HG02970 (cell line): ENCODE data around the gene TPSG1.
"Not testable (repeated sequence)": the region's sequence is repeated elsewhere in the genome, so short reads cannot be mapped to it uniquely, and the experiment has no call there.

Source experiments
- ATAC-seq: cut with Tn5 transposase; IDR thresholded peaks from one replicate; pipeline ENCODE4 v1.9.1; 2021; ENCODE audit warnings: mild to moderate bottlenecking, moderate library complexity, moderate number of reproducible peaks; ENCODE audit not compliant: unreplicated experiment, low FRiP score

TPSG1 gene

GRCh38 chr16:1257561-1258224, 32.6 kb upstream of the TPSG1 start:
- no peak for ATAC-seq

GRCh38 chr16:1256874-1257322, 31.8 kb upstream of the TPSG1 start:
- ATAC-seq: no peak

- not testable (repeated sequence) for ATAC-seq
Measured at GRCh38 chr16:1256296-1256873, 31.3 kb upstream of the TPSG1 start.

GRCh38 chr16:1255276-1256122, 30.4 kb upstream of the TPSG1 start, which contains the start of gene TPSD1:
Gene TPSD1 (plus strand): TSS chr16:1256069. CDS start chr16:1256281, 212 bp downstream.
- not testable (repeated sequence) for ATAC-seq

- not testable (repeated sequence) for ATAC-seq
Measured at GRCh38 chr16:1254821-1255220, 29.8 kb upstream of the TPSG1 start.

- ATAC-seq: not testable (repeated sequence)
Measured at GRCh38 chr16:1253701-1254364, 28.8 kb upstream of the TPSG1 start.

- ATAC-seq: not testable (repeated sequence)
Measured at GRCh38 chr16:1249031-1249755, 24.1 kb upstream of the TPSG1 start.

- ATAC-seq: not testable (repeated sequence)
Measured at GRCh38 chr16:1247903-1248537, 23.0 kb upstream of the TPSG1 start.

GRCh38 chr16:1245452-1246020, 20.5 kb upstream of the TPSG1 start:
- no peak for ATAC-seq

- ATAC-seq: no peak
Measured at GRCh38 chr16:1244881-1245280, 19.8 kb upstream of the TPSG1 start.

- not testable (repeated sequence) for ATAC-seq
Measured at GRCh38 chr16:1243907-1244850, 19.1 kb upstream of the TPSG1 start.

GRCh38 chr16:1243363-1243762, 18.3 kb upstream of the TPSG1 start:
- not testable (repeated sequence) for ATAC-seq

GRCh38 chr16:1241081-1241480, 16.0 kb upstream of the TPSG1 start:
- not testable (repeated sequence) for ATAC-seq

GRCh38 chr16:1240436-1240835, 15.4 kb upstream of the TPSG1 start, which contains the start of gene TPSAB1:
Gene TPSAB1 (plus strand): TSS chr16:1240705. CDS start chr16:1240939, 234 bp downstream.
- not testable (repeated sequence) for ATAC-seq

- ATAC-seq: not testable (repeated sequence)
Measured at GRCh38 chr16:1239575-1239974, 14.5 kb upstream of the TPSG1 start.

GRCh38 chr16:1238909-1239308, 13.8 kb upstream of the TPSG1 start:
- ATAC-seq: not testable (repeated sequence)

GRCh38 chr16:1237990-1238389, 12.9 kb upstream of the TPSG1 start:
- ATAC-seq: no peak

GRCh38 chr16:1236659-1237058, 11.6 kb upstream of the TPSG1 start:
- ATAC-seq: not testable (repeated sequence)
